ENCODE results near the gene KEAP1.
"Not testable (repeated sequence)": the region's sequence is repeated elsewhere in the genome, so short reads cannot be mapped to it uniquely, and the experiment has no call there.

Gene KEAP1

DNA sequence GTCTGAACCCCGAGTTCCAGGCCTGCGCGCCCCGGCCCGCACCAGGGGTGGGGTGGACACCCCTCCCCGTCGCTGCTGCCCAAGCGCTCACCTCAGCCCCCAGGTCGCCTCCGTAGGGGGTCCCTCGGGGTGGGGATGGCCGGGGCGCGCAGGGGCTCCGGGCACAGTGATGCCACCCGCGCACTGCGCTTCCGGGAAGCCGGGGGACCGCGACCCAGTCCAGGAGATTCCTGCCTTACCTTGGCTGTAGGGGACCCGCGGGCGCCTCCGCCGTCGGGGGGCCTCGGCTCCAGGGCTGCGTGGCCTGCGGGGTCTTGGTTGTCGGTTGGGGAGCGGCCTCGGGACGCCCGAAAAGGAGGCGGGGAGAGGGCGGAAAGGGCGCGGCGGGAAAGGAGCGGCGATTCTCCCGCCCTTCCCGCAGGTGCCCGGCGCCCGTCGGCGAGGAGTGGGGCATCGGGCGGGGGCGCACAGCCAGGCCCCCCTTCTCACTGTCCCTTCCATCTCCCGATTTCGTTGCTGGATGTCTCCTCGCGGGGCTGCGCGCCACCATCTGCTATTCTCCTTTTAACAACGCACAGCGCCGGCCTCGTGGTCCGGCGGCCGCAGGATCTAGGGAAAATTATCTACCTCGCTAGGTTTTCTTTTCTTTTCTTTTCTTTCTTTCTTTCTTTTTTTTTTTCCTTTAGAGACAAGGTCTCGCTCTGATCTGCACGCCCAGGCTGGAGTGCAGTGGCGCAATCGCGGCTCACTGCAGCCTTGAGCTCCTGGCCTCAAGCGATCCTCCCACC lies at the start of gene KEAP1:
Gene KEAP1, minus strand, starts transcription at position 355 of the 788 bp plus-strand sequence. CDS start 3,323 bp downstream, outside the sequence.
- DNase-seq (ENCODE audit: low read depth in 1 of 2, low spot score in 1 of 2) = peak in 1 of 2 donors; percentile 43

- DNase-seq (ENCODE audit: low read depth in 1 of 2, low spot score in 1 of 2) = no peak
Observed at GRCh38 chr19:10552510-10553053, 49.4 kb upstream of the KEAP1 start.

- no peak for DNase-seq (ENCODE audit: low read depth in 1 of 2, low spot score in 1 of 2)
Observed at GRCh38 chr19:10551698-10552301, 48.6 kb upstream of the KEAP1 start.

DNA sequence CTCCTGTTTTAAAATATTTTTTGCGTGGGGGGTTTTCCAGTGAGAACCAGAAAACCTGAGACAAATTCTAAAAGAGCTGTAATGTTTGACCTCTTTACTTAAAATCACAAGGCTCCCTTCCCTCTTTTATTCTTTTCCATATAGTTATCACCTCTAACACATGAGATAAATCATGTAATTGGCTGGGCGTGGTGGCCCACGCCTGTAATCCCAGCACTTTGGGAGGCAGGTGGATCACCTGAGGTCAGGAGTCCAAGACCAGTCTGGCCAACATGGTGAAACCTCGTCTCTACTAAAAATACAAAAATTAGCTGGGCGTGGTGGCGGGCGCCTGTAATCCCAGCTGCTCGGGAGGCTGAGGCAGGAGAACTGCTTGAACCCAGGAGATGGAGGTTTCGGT lies 47.9 kb upstream of the KEAP1 start:
- DNase-seq (ENCODE audit: low read depth in 1 of 2, low spot score in 1 of 2) = not testable (repeated sequence)

DNA sequence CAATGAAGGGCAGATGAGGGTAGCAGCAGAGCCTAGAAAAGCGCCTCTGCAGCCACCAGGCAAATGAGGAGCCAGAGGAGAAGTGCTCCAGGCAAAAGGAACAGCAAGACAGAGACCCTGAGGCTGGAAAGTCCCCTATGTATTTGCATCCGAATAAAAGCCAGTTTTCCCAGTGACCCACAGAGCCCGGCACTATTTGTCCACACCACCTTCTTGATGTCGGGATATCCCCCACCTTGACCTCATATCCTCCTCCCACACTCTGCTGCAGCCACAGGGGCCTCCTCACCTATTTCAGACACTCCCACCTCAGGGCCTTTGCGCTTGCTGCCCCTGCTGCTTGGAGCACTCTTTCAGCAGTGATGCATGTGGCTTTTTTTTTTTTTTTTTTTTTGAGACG lies 47.2 kb upstream of the KEAP1 start:
- DNase-seq (ENCODE audit: low read depth in 1 of 2, low spot score in 1 of 2) = no peak

GRCh38 chr19:10549733-10550132 lies 46.6 kb upstream of the KEAP1 start:
- no peak for DNase-seq (ENCODE audit: low read depth in 1 of 2, low spot score in 1 of 2)

GRCh38 chr19:10548746-10549276 lies 45.7 kb upstream of the KEAP1 start:
- no peak for DNase-seq (ENCODE audit: low read depth in 1 of 2, low spot score in 1 of 2)

DNA sequence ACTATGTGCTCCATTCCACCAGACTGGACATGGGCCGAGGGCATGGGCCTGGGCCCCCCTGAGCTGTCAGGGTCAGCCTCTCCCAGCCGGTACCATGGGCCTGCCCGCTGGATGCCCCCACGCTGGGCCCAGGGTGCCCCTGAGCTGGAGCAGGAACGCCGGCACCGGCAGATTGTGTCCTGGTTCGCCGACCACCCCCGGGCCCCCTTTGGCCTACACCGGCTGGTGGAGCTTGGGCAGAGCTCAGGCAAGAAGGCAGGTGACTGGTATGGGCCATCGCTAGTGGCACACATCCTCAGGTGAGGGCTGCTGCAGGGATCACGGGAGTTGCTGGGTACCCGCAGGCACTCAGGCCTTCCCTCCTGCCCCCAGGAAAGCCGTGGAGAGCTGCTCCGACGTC lies 43.7 kb upstream of the KEAP1 start:
- no peak for DNase-seq (ENCODE audit: low read depth in 1 of 2, low spot score in 1 of 2)

DNA sequence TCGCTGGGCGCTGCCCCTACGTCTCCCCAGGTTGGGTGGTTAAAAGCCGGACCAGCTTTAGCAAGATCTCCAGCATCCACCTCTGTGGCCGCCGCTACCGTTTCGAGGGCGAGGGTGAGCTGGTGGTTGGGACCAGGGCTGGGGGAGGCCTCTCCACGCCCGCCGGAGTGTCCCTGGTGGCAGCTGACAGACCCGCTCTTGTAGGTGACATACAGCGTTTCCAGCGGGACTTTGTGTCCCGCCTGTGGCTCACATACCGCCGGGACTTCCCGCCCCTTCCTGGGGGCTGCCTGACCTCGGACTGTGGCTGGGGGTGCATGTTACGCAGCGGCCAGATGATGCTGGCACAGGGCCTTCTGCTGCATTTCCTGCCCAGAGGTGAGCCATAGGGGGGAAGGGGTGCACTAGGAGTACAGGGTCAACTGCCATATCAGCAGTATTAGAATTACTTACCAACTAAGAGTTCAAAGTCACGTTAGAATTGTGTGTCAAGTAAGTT lies 41.6 kb upstream of the KEAP1 start:
- no peak for DNase-seq (ENCODE audit: low read depth in 1 of 2, low spot score in 1 of 2)

DNA sequence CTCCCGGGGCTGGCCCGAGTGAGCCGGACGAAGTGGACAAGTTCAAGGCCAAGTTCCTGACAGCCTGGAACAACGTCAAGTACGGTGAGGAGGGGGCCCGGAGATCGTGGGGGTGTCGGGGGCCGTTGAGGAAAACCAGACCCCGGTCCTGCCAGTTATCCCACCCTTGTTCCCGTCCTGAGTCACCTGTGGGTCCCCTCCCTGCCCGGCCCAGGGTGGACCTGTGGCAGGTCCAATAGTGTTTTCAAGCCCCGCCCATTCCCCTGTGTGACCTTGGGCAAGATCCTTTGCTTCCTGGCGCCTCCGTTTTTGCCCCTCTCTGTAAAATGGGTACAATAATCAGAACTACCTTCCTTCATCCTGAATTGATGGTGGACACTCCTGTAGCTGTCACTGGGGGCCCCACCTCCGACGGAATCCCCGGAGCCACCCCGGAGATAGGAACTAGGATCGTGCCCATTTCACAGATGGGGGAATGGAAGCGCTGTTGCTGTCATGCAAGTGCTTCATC lies 41.1 kb upstream of the KEAP1 start:
- DNase-seq (ENCODE audit: low read depth in 1 of 2, low spot score in 1 of 2) = no peak

- peak; percentile 68 to 74 for DNase-seq (ENCODE audit: low read depth in 1 of 2, low spot score in 1 of 2)
Observed at GRCh38 chr19:10543420-10544241, 40.5 kb upstream of the KEAP1 start, which contains the start of gene ATG4D. Gene ATG4D, plus strand, starts transcription at chr19:10543904. Its CDS starts 187 bp downstream, at chr19:10544091.

DNA sequence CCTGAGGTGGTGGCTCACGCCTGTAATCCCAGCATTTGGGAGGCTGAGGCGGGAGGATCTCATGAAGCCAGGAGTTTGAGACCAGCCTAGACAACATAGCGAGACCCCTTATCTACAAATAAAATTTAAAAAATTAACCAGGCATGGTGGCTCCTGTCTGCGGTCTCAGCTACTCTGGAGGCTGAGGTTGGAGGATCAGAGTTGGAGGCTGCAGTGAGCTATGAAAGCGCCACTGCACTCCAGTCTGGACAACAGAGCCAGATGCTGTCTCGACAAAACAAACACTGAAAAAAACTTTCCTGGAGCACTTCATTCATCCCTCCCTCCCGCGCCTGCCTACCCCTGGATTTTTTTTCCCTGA lies 39.9 kb upstream of the KEAP1 start:
- no peak for DNase-seq (ENCODE audit: low read depth in 1 of 2, low spot score in 1 of 2)

- not testable (repeated sequence) for DNase-seq (ENCODE audit: low read depth in 1 of 2, low spot score in 1 of 2)
Observed at GRCh38 chr19:10539016-10539415, 35.9 kb upstream of the KEAP1 start.

DNA sequence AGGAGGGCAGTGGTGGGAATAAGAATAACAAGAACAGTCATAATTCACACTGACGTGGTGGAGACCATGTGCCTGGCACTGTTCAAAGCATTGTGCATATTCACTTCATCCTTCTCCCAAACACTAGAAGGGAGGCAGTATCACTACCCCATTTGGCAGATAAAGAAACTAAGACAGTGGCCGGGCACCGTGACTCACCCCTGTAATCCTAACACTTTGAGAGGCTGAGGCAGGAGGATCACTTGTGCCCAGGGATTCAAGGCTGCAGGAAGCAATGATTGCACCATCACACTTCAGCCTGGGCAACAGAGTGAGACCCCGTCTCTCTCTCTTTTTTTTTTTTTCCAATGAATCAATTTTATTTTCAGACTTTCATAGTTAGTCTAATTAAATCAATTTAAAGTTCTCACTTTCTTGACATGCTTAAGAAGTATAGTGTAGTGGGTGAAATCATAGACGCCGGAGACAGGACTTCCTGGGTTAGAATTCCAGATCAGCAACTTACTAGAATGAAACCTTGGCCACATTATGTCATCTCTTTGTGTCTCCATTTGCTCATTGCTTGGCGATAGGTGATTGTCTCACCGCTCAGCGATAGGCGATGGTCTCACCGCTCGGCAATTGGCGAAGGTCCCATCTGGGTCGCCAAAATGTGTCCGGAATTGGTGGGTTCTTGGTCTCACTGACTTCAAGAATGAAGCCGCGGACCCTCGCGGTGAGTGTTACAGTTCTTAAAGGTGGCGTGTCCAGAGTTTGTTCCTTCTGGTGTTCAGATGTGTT lies 35.2 kb upstream of the KEAP1 start:
- DNase-seq (ENCODE audit: low read depth in 1 of 2, low spot score in 1 of 2) = no peak

DNA sequence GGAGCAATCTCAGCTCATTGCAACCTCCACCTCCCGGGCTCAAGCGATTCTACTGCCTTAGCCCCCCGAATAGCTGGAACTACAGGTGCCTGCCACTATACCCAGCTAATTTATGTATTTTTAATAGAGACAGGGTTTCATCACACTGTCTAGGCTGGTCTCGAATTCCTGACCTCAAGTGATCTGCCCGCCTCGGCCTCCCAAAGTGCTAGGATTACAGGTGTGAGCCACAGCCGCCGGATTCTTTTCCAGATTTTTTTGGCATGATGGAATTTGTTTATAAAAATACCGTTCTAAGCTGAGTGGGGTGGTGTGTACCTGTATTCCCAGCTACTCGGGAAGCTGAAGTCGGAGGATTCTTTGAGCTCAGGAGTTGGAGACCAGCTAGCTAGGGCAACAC lies 34.5 kb upstream of the KEAP1 start:
- DNase-seq (ENCODE audit: low read depth in 1 of 2, low spot score in 1 of 2) = no peak

GRCh38 chr19:10535613-10536012 lies 32.5 kb upstream of the KEAP1 start:
- DNase-seq (ENCODE audit: low read depth in 1 of 2, low spot score in 1 of 2) = no peak

DNA sequence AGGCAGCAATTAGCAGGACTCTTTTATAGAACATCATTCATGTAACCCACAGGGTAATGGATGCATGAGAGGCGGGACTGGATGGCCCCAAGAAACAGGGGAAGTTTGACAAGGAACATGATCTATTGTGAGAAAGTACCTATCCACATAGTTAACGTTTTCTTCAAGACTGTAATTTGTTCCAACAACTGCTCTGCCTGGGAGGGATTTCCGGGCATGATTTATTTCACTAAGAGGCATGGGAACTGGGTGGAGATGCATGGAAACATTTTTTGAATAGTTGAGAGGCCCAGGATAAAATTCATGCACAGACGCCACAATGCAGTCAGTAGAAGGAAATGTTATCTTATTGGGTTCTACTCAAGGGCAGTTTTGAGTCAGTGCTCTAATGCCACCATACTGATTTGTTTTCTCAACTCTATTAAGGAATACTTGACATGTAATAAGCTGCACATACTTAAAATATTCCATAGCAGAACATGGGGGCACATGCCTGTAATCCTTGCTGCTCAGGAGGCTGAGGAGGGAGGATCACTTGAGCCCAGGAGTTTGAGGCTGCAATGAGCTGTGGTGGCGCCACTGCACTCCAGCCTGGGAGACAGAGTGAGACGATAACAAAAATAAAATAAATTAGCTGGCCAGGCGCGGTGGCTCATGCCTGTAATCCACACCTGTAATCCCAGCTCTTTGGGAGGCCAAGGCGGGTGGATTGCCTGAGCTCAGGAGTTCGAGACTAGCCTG lies 30.7 kb upstream of the KEAP1 start:
- DNase-seq (ENCODE audit: low read depth in 1 of 2, low spot score in 1 of 2) = no peak

GRCh38 chr19:10532457-10532856 lies 29.3 kb upstream of the KEAP1 start:
- DNase-seq (ENCODE audit: low read depth in 1 of 2, low spot score in 1 of 2) = no peak

DNA sequence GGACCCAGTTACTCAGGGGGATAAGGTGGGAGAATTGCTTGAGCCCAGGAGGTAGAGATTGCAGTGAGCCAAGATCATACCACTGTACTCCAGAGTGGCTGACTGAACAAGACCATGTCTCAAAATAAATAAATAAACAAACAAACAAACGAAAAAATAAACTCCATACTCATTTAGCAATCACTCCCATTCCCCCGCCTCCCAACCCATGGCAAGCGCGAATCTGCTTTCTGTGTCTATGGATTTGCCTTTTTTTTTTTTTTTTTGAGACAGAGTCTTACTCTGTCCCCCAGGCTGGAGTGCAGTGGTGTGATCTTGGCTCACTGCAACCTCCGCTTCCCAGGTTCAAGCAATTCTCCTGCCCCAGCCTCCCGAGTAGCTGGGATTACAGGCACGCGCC lies 23.7 kb upstream of the KEAP1 start:
- not testable (repeated sequence) for DNase-seq (ENCODE audit: low read depth in 1 of 2, low spot score in 1 of 2)

Data from activated CD4-positive, alpha-beta T cell treated with anti-CD3 and anti-CD28 coated beads, Interleukin-2, amount 50 U/mL, for 24 hours (primary cell).